GM21423 (cell line): ENCODE results near the gene CIBAR2.

Experiments
- ATAC-seq: cut with Tn5 transposase; IDR thresholded peaks from one replicate; pipeline ENCODE4 v1.9.1; 2021; ENCODE audit warnings: mild to moderate bottlenecking, moderate library complexity; ENCODE audit not compliant: unreplicated experiment

CIBAR2 gene

DNA sequence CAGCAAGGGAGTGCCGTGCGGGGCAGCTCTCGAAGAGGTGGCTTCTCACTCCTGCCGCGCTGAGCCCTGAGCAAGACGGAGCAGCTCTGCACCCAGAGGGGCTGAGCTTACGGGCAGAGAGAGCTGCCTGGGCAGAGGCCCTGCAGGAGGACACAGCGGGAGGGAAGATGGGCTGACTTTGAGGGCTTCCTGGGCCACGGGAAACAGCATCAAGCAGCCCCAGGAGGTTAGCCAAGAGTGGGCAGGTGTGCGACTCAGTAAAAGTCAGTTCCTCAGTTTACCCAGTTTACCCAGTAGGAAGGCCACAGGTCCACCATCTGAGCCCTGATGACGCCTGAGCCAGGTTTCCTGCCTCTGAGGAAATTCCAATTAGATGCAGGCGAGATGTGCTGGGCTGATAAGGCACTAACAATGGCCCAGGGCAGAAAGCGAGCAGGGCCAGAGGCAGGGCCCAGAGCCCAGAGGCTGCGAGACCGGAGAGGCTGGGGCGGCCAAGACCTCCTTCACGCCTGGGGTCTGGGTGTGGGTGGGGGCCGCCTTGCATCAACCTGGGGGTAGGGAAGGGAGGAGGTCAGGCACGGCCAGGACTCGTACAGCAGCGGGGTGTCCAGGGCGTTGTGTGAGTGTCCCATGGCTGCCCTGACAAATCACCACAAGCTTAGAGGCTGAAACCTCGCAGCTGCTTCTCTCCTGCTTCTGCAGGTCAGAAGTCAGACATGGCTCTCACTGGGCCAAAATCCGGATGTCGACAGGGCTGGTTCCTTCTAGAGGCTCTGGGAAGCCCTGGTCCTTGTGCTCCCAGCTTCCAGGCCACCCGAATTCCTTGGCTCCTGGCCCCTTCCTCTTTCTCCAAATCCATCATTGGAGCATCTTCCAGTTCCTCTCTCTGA is 32.0 kb upstream of the CIBAR2 start:
- no peak for ATAC-seq

DNA sequence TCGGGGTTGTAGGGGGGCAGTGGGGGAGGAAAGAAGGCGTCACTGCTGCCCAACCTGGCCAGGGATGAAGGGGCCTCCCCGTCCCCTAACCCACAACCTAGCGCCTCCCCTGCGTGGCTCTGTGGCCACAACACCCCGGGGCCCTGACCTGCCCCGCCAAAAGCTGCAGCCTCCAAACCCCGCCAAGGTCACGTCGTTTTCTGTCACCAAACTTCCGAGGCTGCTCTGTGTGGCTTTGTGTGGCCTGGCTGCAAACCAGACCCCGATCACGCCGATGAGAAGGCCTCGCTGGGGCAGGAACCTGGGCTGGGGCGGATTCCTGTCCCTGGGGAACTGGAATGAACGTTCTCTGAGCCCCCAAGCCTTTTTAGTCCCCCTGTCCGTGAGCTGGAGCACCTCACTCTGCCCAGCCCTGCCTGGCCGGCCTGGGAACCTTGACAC is 30.5 kb upstream of the CIBAR2 start:
- no peak for ATAC-seq

DNA sequence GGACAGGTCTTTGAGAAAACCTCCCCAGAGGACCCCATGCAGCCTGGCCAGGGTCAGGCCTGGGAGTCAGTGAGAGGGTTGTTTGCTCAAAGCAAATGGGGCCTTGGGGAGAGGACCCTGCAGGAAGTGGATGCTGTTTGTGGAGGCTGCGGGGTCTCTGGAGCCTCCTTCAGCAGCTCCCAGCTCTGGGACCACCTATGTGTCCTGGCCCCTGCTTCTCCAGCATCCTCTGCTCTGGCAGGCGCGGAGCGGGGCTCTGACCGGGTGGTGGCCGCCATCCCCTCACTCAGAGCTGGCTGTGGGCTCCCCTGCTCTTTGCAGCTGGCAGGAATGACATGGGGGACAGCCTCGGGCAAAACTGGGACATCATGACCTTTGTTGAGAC is 29.8 kb upstream of the CIBAR2 start:
- no peak for ATAC-seq

DNA sequence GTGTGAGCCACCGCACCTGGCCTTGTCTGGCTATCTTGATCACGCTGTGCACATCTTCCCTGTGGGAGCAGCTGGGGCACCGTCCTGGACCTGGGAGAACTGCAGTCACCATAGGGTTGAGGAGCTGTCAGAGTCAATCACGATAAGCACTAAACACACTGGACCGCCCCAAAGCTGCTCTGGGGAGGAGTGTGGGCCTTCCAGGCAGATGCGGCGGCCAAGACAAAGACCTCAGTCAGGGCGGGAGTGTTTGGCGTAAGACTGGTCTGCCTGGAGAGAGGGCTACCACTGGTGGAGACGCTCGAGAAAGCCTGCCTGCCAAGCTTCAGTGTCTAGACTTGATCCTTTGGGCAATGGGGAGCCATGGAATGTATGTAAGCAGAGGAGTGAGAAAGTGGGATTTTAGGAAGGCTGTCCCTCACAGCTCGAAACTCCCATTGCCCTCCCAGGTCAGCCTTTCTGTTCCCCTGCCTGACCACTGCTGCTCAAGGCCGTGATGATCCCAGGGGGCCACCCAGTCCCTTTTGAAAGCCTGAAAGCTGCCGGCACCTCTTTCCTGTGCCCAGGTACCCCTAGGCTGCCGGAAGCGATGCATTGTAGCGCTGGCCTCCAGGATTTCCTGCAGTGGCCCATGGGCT is 29.3 kb upstream of the CIBAR2 start:
- no peak for ATAC-seq

DNA sequence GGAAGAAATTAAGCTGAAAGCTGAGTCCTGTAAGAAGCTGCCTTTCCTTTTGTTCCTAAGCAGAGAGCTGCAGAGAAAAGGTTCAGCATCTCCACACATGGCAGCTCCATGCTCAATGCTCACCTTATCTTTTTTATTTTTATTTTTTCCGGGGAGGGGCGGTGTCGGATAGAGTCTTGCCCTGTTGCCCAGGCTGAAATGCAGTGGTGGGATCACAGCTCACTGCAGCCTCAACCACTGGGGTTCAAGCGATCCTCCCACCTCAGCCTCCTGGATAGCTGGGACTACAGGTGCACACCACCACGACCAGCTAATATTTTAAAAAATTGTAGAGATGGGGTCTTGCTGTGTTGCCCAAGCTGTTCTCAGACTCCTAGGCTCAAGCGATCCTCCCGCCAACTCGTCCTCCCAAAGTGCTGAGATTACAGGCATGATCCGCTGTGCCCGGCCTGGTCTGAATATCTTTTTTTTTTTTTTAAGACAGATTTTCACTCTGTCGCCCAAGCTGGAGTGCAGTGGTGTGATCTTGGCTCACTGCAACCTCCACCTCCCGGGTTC is 28.3 kb upstream of the CIBAR2 start:
- no peak for ATAC-seq

DNA sequence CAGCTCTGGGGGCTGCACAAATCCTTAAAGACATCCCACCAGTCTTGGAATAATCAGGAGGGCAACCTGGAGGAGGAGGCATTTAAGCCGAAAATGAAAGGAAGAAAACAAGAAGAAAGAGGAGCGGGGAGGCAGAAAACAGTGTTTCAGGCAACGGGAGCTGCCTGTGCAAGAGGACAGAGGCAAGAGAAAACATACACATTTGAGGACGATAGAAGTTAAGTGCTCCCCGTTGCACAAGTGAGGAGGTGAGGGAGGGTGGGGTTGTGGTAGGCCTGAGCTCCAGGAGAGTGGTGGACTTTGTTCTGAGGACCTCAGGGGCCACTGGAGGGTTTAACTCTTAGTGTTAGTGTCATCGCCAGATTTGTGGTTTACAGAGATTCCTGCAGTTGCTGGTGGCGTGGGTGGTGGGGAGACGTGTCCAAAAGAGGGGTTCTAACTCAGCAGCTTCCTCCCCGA is 27.6 kb upstream of the CIBAR2 start:
- no peak for ATAC-seq

DNA sequence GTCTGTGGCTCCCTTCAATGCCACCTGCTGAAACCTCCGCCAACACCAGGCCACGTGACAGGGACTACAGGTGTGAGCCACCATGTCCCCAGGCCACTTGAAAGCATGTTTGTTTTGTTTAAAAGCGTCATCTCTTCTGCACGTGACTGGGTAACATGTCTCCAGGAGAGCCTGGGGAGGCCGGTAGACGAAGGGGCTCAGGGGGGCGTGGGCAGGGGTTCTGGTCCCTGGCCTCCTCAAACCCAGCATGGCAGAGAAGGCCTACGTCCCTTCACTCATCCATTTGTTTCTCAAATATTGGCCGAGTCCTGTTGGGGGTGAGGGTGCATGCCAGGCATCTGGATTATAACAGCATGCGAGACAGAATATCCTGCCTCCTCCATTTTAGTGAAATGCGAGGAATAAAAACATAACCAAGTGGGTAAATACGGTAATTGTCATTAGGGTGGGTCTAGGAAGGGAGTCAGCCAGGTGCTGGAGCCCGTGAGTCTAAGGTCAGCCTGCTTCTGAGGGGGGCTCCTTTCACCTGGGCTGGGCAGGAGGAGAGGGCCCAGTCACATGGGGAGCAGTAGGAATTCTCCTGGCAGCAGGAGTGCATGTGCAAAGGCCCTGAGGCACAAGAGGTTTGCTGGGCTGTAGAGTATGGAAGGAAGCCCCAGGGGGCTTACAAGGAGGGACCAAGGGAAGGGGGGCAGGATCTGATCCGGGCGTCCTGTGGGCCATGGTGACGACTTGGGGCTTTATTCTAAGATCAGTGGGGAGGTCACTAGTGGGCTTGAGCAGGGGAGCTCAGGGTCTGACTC is 26.8 kb upstream of the CIBAR2 start:
- no peak for ATAC-seq

DNA sequence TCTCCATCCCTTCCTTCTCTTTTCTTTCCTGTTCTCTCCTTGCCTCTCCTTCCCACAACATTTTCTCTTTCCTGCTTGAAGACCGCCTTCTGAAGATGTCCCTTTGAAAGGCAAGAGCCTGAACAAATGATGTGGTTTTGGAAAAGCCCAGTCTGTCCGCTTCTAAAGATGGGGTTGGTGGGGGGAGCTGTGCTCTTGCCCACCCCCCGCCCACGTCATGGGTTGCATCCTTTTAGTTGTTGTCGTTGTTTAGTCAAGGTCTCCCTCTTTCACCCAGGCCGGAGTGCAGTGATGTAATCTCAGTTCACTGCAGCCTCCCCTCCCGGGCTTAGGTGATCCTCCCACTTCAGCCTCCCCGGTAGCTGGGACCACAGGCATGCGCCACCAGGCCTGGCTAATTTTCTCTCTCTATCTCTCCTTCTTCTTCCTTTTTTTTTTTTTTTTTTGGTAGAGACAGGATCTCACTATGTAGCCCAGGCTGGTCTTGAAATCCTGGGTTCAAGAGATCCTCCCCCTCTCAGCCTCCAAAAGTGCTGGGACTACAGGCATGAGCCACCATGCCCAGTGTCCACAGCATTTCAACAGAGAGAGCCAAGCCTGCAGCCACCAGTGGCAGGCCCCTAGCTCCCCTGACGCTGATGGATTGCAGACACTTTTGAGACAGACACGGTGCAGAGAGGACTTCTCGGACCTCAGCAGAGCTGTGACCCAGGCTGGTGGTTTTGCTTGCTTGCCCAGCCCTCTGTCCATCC is 26.0 kb upstream of the CIBAR2 start:
- no peak for ATAC-seq

DNA sequence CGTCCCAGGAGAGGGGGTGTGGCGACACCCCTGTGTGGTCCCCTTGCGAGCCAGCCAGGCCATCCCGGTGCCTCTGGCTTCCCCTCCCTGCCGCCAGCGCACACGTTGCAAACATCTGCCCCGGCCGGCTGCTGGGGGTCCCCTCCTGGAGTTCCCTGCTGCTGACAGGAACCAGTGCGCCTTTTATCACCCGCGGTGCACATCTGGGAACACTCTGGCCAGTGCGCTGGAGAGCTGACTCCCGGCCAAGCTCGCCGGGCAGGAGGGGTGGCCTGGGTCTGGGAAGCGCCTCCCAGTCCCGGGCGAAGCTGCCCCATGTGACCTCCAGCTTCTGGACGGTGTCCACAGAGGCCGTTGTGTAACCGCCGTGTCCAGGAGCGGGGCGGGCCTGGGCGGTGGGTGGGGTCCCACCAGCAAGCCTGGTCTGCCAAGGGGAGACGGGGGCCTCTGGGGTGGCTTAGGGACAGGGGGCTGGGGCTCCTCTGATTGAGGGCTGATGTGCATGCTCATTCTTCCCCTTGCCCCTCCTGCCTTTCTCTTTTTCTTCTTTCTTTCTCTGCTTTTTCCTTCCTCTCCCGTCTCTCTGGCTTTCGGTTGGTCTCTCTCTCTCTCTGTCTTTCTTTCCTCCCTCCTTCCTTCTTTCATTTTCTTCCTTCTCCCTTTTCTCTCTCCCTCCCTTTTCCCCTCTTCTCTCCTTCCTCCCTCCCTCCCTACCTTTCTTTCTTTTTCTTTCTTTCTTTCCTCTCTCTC is 25.2 kb upstream of the CIBAR2 start:
- ATAC-seq = no peak

DNA sequence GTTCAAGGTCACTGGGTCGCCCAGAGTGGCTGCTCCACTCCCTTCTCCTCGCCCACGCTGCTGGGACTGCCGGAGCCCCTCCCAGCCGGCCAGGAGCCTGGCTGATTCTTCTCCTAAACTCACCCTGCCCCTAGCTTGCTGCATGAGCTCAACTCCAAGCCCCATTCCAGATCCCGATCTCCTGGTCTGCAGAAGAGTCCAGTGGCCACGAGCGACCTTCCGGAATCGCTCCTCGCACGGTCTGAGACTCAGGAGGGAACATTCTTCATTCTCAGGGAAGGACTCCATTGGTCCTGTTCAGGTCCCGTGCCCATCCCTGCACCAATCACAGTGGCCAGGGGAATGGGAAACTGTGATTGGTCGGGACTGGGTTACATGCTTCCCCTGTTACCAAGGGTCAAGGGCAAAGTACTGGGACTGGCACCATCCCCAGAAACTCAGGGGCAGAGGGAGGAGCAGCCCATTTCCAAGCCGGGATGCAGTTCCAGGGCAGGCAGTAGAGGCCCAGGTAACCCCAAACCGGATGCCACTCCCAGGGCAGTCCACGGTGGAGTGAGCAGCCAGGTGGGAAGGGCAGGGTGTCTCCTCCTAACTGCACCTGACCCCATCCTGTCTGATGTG is 24.5 kb upstream of the CIBAR2 start:
- no peak for ATAC-seq

DNA sequence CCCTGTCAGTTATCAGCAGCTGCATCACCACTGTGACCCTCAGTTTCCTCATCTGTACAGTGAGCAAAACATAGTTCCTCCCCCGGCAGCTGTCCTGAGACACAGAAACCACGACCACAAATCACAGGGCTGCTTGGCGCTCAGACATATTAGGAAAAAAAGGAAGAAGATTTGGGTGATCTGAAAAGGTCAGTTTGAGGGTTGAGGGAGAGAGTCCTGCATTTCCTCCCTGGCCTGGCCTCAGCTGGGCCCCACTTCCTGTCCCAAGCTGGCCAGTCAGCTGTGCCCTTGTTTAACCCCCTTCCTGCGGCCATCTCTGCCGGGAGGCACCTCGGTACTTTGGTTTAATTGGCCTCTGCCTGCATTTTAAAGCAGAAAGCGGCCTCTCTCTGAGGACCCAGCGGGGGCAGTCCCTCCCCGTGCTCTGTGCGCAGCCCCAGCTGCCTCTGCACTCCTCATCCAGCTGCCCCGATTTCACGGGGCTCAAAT is 24.0 kb upstream of the CIBAR2 start:
- ATAC-seq = no peak

DNA sequence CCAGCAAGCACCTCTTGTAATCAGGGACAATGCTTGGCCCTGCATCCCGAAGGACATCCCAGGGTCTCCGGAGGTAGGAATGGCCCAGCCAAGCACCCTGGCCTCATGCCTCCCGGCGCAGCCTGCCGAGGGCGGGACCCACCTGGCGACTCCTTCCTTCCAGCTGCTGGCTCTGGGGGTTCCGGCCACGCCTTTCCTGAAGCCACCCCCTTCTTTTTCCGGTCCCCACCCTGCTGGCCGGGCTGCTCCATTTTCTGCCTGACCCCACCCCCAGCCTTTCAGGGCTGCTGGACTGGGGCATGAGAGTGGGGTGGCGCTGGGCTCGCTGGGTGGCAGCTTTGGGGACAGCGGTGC is 22.5 kb upstream of the CIBAR2 start:
- no peak for ATAC-seq

DNA sequence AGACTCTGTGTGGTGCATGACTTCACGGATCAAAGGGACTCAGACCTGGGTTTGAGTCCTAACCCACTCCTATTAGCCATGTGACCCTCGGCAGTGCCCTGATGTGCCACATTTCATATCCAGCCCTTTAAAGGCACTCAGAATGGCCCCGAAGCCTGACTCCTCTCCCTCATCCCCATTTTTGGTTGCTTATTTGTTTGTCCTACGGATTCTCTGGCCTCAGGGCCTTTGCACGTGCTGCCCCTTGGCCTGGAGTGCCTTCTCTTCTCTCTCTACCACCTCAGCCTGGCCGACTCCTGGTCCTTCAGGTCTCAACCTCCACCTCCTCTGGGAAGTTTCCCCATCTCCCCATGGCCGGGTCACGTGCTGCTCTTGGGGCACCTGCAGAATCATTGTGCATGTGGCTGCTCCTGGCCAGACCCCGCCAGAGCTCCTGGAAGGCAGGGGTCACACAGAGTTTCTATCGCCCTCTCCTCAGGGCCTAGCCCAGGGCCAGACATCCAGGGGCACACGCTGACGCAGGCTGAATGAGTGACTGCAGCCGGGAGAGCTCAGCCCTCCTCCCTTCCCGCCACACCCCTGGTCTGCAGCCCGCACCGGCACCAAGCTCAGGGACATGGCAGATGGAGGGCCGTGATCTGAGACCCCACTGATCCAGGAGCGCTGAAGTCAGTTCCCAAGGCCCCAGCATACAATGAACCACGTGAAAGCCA is 22.0 kb upstream of the CIBAR2 start:
- ATAC-seq = no peak

DNA sequence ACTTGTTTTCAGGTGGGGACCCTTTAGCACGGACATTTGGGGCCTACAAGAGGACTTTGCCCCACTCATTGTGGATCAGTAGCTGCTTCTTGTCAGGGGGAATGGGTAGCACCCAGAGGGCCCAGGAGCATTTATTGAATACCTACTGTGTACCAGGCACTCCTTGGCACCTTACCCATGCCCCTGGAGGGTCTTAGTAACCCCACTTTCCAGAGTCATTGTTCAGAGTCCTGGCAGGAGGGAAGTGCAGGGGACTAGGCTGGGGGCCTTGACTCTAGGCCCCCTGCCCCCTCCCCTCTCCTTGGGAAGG is 21.0 kb upstream of the CIBAR2 start:
- ATAC-seq = no peak

DNA sequence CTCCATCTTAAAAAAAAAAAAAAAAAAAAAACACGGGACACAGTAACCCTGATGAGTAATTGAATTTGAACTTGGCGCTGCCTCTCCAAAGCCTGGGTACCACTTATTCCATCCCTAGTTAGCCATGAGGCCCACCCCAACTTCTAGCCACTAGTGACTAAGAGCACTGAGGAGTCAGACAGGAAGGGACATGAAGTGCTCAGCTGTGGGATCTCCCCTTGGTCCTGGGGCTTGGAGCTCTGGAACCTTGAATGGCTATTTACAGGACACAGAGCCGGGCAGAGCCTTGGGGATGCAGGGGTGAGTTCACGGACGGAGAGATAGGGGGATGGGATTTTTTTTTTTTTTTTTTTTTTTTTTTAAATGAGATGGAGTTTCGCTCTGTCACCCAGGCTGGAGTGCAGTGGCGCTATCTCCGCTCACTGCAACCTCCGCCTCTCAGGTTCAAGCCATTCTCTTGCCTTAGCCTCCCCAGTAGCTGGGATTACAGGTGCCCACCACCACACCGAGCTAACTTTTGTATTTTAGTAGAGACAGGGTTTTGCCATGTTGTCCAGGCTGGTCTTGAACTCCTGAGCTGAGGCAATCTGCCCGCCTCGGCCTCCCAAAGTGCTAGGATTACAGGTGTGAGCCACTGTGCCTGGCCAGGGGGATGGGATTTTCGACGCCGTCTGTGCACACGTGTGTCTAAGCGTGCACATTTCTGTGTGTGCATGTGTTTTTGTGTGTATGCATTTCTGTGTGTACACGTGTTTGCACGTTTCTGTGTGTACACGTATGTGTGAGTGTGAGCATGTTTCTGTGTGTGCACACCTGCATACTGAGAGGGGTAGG is 20.4 kb upstream of the CIBAR2 start:
- ATAC-seq = no peak

DNA sequence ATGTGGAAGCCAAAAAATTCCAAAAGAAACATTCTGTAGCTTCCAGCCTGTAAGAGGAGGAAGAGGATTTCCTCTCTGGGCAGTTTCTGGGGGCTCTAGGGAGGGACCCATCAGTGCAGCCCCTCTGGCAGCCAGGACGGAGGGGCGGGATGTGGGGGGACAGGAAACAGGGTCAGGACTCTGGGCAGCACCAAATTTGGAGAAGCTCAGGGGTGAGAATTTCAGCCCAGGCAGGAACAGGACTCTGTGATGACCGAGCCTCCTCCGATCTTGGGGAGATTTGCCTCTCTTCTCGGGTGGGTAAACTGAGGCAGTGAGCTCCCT is 18.4 kb upstream of the CIBAR2 start:
- ATAC-seq = no peak

DNA sequence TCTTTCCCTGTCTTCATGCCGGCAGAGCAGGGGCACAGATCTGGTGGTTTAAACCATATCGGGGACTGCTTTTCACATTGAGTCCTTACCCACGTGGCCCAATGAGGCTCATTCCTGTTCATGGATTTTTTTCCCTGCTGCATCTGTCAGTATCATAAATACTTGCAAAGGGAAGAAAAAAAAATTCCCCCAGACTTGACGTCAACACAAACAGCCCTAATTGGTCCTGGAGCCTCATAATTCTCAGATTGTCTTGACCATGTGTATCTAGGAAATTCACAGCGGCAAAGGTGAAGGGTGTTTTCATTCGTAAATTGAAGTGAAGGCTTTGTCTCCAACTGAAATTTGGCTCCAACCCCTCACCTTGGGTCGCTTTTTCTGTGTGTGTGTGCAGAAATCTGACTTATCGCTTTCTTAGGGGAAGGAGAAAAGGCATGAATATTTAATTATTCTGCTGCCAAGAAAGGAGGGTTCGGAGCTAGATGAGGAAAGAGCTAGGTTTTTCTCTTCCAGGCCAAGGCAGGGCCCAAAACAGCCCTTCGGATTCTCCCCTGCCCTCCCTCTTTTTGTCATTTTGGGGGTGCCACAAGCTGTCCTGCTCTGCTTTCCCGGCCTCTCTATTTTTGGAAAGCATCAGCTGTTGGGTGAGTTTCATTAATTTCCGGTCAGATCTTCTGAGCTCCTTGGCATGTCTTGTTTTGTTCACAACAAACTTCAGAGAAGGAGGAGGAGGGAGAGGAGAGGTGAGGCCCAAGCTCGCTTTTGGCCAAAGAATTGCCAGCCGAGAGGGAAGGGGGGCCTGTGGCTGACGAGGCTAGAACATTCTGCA is 17.8 kb upstream of the CIBAR2 start:
- no peak for ATAC-seq
